ENCODE data around the gene TRDN.

- TF ChIP-seq, protein P1, sequence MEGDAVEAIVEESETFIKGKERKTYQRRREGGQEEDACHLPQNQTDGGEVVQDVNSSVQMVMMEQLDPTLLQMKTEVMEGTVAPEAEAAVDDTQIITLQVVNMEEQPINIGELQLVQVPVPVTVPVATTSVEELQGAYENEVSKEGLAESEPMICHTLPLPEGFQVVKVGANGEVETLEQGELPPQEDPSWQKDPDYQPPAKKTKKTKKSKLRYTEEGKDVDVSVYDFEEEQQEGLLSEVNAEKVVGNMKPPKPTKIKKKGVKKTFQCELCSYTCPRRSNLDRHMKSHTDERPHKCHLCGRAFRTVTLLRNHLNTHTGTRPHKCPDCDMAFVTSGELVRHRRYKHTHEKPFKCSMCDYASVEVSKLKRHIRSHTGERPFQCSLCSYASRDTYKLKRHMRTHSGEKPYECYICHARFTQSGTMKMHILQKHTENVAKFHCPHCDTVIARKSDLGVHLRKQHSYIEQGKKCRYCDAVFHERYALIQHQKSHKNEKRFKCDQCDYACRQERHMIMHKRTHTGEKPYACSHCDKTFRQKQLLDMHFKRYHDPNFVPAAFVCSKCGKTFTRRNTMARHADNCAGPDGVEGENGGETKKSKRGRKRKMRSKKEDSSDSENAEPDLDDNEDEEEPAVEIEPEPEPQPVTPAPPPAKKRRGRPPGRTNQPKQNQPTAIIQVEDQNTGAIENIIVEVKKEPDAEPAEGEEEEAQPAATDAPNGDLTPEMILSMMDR (IDR thresholded peaks at IDR 0.05; ENCODE audit: low read length), result no peak
- TF ChIP-seq EZH2 (IDR thresholded peaks at IDR 0.05; ENCODE audit: borderline replicate concordance, low read length), result no peak
These were observed 147.2 kb downstream of the TRDN start for GRCh38 chr6:123489589-123489988.
